AG09309 (cell line): ENCODE data around the gene SH3TC1.
A peak's percentile ranks its signal among the peaks of the same experiment; 100 is the strongest.

Source experiments
- DNase-seq: peaks from one replicate; pipeline ENCODE4 v3.0.0-alpha.2; 2010; ENCODE audit warnings: low read depth
- H3K4me3 ChIP-seq: 2 replicates; pipeline ENCODE4 v1.5.1; 2011; ENCODE audit warnings: mild to moderate bottlenecking, low read depth, low read length, moderate library complexity; ENCODE audit not compliant: control insufficient read depth
- CTCF ChIP-seq: IDR thresholded peaks from 2 replicates; pipeline ENCODE4 v1.5.1; 2011; ENCODE audit warnings: mild to moderate bottlenecking, low read depth, low read length, inconsistent platforms; ENCODE audit not compliant: insufficient read depth, control insufficient read depth; ENCODE audit errors: missing control alignments

The SH3TC1 gene

GRCh38 chr4:8227201-8227770 lies 28.2 kb downstream of the SH3TC1 start:
- no peak for TF ChIP-seq CTCF
- no peak overlapping the region for H3K4me3 ChIP-seq
- DNase-seq, result no peak

- no peak overlapping the region for H3K4me3 ChIP-seq
- no peak for DNase-seq
- TF ChIP-seq CTCF, result no peak
Observed at GRCh38 chr4:8227771-8228318, 28.8 kb downstream of the SH3TC1 start.

- peak; percentile 53 for DNase-seq
- no peak overlapping the region for H3K4me3 ChIP-seq
- TF ChIP-seq CTCF, result no peak
Observed at GRCh38 chr4:8228319-8229250, 29.5 kb downstream of the SH3TC1 start.

GRCh38 chr4:8229331-8229975 lies 30.4 kb downstream of the SH3TC1 start:
- DNase-seq, result no peak
- no peak for TF ChIP-seq CTCF
- no peak overlapping the region for H3K4me3 ChIP-seq

GRCh38 chr4:8230033-8230432 lies 30.9 kb downstream of the SH3TC1 start:
- no peak overlapping the region for H3K4me3 ChIP-seq
- DNase-seq, result no peak
- TF ChIP-seq CTCF, result no peak

GRCh38 chr4:8230891-8231290 lies 31.8 kb downstream of the SH3TC1 start:
- no peak overlapping the region for H3K4me3 ChIP-seq
- no peak for DNase-seq
- TF ChIP-seq CTCF, result no peak
